Testis (tissue), 2 donors: ENCODE measurements around the gene NOD2.

Experiments
- CTCF ChIP-seq, 3 experiments: fragments of 450-650 bp in 2 of 3; fragments of 200-600 bp in 1 of 3; sonication (generic) in 1 of 3; IDR thresholded peaks; one replicate each; pipeline ENCODE4 v1.5.1; 2016 to 2019; ENCODE audit warnings: antibody characterized with exemption in 3 of 3, mild to moderate bottlenecking in 2 of 3, moderate library complexity in 1 of 3
- POLR2A ChIP-seq: fragments of 450-650 bp; IDR thresholded peaks from one replicate; pipeline ENCODE4 v1.6.1; 2017; ENCODE audit warnings: antibody characterized with exemption, mild to moderate bottlenecking, moderate library complexity

GRCh38 chr16:50705436-50706110, 12.2 kb downstream of the NOD2 start:
- TF ChIP-seq POLR2A (no peak), CTCF (IDR thresholded peaks at IDR 0.05) (no peak)
